ENCODE results near the gene EPHA8.

GRCh38 chr1:22652881-22653316, 89.6 kb downstream of the EPHA8 start, which contains the start of gene C1QB:
- TF ChIP-seq ZNF830 (tag by site-specific recombination; IDR thresholded peaks at IDR 0.05; ENCODE audit: low read depth) (no peak), CTCF (tag by site-specific recombination; IDR thresholded peaks at IDR 0.05) (no peak), ZNF785 (tag by site-specific recombination; IDR thresholded peaks at IDR 0.05) (no peak), TCF7L2 (IDR thresholded peaks at IDR 0.05; ENCODE audit: borderline replicate concordance, low read depth, low read length) (no peak)
